ACC112 (cell line): ENCODE results near the gene MBNL2.

Experiments
- H2AFZ ChIP-seq: fragments of 200-600 bp; sonication (generic); one replicate; pipeline ENCODE4 v1.6.0; 2017; ENCODE audit warnings: antibody characterized with exemption, low read length; ENCODE audit not compliant: unreplicated experiment
- H3K27ac ChIP-seq: fragments of 200-600 bp; sonication (generic); 2 replicates; pipeline ENCODE4 v1.5.1; 2014; ENCODE audit warnings: low read depth, mild to moderate bottlenecking, antibody characterized with exemption, low read length, moderate library complexity
- H3K27me3 ChIP-seq: fragments of 200-600 bp; sonication (generic); 2 replicates; pipeline ENCODE4 v1.6.1; 2014; ENCODE audit warnings: mild to moderate bottlenecking, antibody characterized with exemption, low read length, moderate library complexity, mixed read lengths; ENCODE audit not compliant: insufficient read depth
- H3K36me3 ChIP-seq: fragments of 200-600 bp; sonication (generic); 2 replicates; pipeline ENCODE4 v1.6.1; 2016; ENCODE audit warnings: mild to moderate bottlenecking, antibody characterized with exemption, low read length, moderate library complexity, mixed read lengths; ENCODE audit not compliant: insufficient read depth
- H3K4me1 ChIP-seq: fragments of 200-600 bp; sonication (generic); one replicate; pipeline ENCODE4 v1.6.1; 2016; ENCODE audit warnings: low read length, mixed read lengths; ENCODE audit not compliant: insufficient read depth, unreplicated experiment, control insufficient read depth
- H3K4me3 ChIP-seq: fragments of 200-600 bp; sonication (generic); 2 replicates; pipeline ENCODE4 v1.5.1; 2014; ENCODE audit warnings: mild to moderate bottlenecking, low read depth, low read length
- H3K79me2 ChIP-seq: fragments of 200-600 bp; sonication (generic); one replicate; pipeline ENCODE4 v1.6.0; 2016; ENCODE audit warnings: low read length; ENCODE audit not compliant: control insufficient read depth, unreplicated experiment, insufficient read depth

The MBNL2 gene

DNA sequence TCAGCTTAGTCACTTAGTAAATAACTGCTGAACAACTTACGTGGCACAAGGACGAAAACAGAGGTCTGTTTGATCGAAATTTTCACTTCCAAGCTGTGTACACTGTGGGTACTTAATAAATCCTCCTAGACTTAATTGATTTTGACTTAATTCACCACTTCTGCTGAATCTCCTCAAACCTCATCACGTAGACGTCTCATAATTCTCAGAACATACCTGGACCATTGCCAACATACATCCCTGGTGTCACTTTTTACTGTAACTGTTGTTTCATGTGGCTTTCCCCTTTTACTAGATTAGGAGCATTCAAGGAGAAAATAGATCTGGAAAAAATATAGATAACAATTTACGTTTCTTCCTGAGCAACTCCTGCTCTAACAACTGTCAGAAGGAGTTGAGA lies 105.0 kb downstream of the MBNL2 start:
- Histone ChIP-seq H3K27ac (no peak overlapping the region), H3K36me3 (no peaks in the 10 kb centered on the region), H3K4me3 (no peak overlapping the region), H2AFZ (no peak overlapping the region), H3K27me3 (no peaks in the 10 kb centered on the region), H3K79me2 (peaks cover 4% of the 10 kb centered on the region), H3K4me1 (peaks cover 20% of the 10 kb centered on the region)

DNA sequence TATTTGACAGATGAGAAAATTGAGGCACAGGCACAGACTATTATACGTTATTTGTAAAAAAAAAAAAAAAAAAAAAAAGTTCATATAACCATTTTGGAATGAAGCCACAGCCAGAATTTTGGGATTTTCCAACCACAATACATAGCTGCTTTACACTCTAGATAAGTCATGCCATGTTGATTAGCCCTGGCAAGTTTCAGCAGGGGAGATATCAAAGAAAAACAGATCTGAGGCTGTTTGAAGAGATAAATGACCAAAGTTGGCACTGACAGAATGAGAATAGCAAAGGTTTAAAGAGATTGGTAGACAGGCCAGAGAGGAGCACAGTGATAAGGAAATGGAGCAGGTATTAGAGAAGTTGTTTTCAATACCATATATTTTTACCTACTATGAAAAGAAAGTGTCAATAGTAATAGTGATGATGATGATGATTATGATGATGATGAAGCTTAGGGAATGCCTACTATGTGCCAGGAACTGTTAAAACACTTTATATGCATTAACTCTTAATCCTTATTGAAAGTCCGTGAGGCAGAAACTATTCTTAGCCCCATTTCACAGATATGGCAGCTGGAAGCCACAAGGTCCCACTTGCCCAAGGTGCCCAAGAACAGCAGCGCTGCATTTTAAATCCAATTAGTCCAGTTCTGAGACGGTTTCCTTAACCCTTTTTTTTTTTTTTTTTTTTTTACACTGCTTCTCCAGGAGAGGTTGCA lies 105.5 kb downstream of the MBNL2 start:
- Histone ChIP-seq H3K4me1 (peaks cover 20% of the 10 kb centered on the region), H3K79me2 (peaks cover 4% of the 10 kb centered on the region), H3K27ac (peak overlapping the region; percentile 29; the same call in 1 of the 2 replicates), H2AFZ (no peak overlapping the region), H3K27me3 (no peaks in the 10 kb centered on the region), H3K4me3 (no peak overlapping the region), H3K36me3 (no peaks in the 10 kb centered on the region)

DNA sequence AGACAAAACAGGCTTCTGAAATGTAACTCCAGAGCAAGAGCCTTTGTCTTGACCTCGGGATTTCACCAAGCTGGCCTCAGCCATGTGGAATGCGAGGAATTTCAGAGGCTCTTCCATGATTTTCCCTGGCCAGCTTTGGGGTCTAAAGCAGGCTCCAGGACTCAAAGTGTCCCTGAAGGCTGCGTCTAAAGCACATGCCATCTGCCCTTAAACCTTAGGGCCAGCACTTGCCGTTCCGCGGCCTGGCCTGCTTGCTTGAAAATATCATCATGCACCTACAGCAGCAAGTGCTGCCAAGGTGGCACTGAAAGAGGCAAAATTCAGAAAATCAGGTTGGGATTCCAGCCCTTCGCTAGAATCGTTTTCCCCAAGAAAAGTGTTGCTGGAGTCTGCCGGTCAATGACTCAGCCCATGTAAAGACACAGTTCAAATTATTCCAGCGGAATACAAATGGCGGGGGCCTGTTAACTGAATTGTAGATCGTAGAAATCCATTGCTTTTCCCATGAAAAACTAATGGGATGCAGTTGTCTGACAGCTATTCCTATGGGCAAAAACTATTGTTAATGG lies 106.2 kb downstream of the MBNL2 start:
- peak overlapping the region; percentile 29 for H3K27ac ChIP-seq
- peaks cover 13% of the 10 kb centered on the region for H3K4me1 ChIP-seq
- no peaks in the 10 kb centered on the region for H3K36me3 ChIP-seq
- no peak overlapping the region for H2AFZ ChIP-seq
- no peaks in the 10 kb centered on the region for H3K27me3 ChIP-seq
- peaks cover 4% of the 10 kb centered on the region for H3K79me2 ChIP-seq
- no peak overlapping the region for H3K4me3 ChIP-seq

DNA sequence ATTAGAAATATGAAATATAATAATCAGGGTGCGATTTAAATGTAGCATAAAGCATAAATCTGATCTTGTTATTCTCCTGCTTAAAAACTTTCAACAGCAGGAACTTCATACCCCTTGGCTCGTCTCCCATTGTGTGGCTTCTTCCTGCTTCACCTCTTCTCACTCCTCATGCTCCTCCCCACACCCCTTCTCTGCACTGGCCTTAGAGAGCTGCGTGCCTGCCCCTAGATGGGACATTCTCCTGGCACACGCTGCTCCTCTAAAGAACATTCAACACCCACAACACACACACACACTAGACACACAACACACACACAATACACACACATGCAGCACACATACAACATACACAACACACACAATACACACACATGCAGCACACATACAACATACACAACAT lies 107.2 kb downstream of the MBNL2 start:
- Histone ChIP-seq H3K36me3 (no peaks in the 10 kb centered on the region), H3K4me1 (peaks cover 13% of the 10 kb centered on the region), H3K79me2 (peaks cover 4% of the 10 kb centered on the region), H3K4me3 (no peak overlapping the region), H2AFZ (no peak overlapping the region), H3K27ac (no peak overlapping the region), H3K27me3 (no peaks in the 10 kb centered on the region)

DNA sequence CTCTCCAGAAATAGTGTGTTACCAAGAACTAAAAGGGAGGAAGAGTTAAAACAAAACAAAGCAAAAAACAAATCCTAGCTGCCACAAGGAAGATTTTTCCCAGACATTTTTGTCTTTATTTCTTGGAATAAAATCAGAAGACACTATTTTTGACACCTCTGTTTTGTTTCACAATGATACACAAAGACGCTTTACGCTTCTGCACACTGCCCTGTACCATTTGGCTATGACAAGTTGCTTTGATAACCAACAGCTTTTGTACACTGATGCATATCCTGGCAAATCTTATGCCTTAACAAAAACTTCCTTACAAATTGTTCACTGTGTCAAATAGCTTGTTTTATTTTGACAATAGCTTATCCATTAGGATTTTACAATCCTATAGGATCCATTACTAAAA lies 108.3 kb downstream of the MBNL2 start:
- Histone ChIP-seq H3K27ac (no peak overlapping the region), H2AFZ (no peak overlapping the region), H3K27me3 (no peaks in the 10 kb centered on the region), H3K36me3 (no peaks in the 10 kb centered on the region), H3K4me1 (peaks cover 13% of the 10 kb centered on the region), H3K4me3 (no peak overlapping the region), H3K79me2 (peaks cover 4% of the 10 kb centered on the region)

DNA sequence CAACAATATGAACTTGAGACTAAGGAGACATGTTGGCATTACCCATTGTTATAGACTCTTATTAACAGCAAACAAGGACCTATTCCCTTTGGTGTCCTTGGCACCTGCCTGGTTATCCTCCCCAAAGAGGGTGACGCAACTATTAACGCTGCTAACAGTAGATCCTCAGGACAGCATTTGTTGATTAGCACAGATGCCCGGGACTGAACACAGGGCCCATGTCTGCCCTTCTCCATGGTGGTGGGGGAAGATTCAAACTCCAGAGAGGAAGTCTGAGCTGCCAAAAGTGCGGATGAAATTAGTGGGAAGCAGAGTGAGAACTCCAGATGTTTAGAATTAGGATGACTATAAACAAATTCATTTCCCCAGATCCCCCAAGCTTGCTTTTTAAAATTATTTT lies 110.6 kb downstream of the MBNL2 start:
- no peak overlapping the region for H2AFZ ChIP-seq
- H3K27ac ChIP-seq, result no peak overlapping the region
- H3K36me3 ChIP-seq, result no peaks in the 10 kb centered on the region
- no peaks in the 10 kb centered on the region for H3K79me2 ChIP-seq
- H3K4me3 ChIP-seq, result no peak overlapping the region
- no peaks in the 10 kb centered on the region for H3K27me3 ChIP-seq
- peaks cover 6% of the 10 kb centered on the region for H3K4me1 ChIP-seq

DNA sequence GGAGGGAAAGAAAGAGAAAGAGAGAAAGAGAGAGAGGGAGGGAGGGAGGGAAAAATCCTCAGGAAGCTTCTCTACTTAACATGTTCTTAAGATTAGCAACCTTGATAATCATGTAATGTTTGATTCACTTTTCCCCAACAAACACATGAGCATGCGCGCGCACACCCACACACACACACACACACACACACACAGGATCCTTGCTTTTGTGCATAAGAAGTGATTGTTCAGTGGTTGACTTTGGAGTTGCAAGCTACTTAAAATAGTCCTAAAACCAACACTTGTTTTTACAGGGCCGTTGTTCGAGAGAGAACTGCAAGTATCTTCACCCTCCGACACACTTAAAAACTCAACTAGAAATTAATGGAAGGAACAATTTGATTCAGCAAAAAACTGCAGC lies 111.8 kb downstream of the MBNL2 start:
- Histone ChIP-seq H3K4me1 (peaks cover 1% of the 10 kb centered on the region), H2AFZ (no peak overlapping the region), H3K36me3 (no peaks in the 10 kb centered on the region), H3K27me3 (no peaks in the 10 kb centered on the region), H3K4me3 (no peak overlapping the region), H3K27ac (no peak overlapping the region), H3K79me2 (no peaks in the 10 kb centered on the region)

DNA sequence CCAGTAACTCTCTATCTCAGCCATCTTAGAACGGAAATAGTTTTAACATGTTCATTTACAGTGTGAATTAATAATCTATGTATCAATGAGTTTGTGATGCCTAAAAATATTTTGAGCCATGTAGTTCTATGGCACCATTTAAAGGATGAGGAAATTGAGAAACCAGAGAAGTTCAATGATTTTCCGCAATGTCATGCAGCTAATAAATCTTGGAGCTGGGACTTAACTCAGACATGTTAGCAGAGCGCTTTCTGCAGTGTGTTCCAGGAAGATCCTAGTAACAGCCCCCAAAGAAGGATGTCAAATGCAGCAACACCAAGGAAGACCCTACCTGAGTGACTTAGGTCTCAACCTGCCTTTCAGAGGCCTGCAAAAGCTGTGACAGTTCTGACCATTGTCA lies 112.6 kb downstream of the MBNL2 start:
- H3K36me3 ChIP-seq, result no peaks in the 10 kb centered on the region
- H3K4me1 ChIP-seq, result peaks cover 8% of the 10 kb centered on the region
- H3K27me3 ChIP-seq, result no peaks in the 10 kb centered on the region
- H3K79me2 ChIP-seq, result no peaks in the 10 kb centered on the region
- H3K4me3 ChIP-seq, result no peak overlapping the region
- H2AFZ ChIP-seq, result no peak overlapping the region
- H3K27ac ChIP-seq, result no peak overlapping the region

DNA sequence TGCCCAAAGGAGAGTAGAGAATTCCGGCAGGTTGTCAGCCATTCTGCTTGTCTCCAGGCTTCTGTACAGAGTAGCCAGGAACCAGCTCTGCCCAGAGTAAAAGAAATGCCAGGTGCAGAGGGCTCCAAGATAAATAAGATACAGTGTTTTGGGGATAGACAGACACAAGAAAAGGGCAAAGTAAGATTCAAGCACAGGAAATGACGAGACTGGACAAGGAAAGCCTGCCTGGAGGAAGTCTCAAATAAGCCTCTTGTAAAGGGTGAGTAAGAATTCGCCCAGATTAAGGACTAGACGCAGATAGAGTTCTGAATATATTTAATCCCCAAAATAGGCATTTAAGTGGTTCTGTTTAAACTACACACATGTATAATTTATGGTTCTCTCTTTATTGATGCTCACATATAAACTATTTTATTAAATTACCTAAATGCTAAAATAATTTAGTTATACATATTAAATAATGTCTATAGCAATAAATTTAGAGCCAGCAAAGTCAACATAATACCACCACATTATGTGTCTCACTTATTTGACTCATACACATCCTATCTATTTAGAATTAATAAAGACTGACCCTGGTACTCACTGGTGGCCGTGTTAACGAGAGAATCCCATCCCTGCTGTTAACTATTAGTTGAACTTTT lies 113.5 kb downstream of the MBNL2 start:
- Histone ChIP-seq H3K4me3 (no peak overlapping the region), H3K27me3 (no peaks in the 10 kb centered on the region), H3K36me3 (no peaks in the 10 kb centered on the region), H3K4me1 (peaks cover 16% of the 10 kb centered on the region), H3K27ac (no peak overlapping the region), H2AFZ (no peak overlapping the region), H3K79me2 (no peaks in the 10 kb centered on the region)

DNA sequence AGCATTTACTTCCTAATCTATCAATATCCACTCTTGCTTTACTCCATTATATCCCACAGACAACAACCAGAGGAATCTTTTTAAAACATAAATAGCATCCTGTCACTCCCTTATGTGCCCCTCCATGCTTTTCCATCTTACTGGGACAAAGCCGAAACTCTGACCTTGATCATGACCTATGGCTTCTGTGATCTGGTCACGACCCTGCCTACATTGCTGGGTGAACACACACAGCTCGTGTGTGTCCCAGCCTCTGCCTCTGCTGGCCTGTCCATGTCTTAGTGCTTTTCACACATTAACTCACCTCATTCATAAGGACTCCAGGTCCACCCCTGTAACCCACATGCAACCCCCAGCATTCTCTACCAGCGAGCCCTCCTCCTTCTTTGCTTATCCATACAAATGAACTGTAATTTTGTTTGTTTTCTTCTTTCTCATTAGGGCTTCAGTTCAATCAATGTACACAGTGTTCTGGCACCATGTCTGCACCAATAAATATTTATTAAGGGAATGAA lies 115.9 kb downstream of the MBNL2 start:
- no peaks in the 10 kb centered on the region for H3K27me3 ChIP-seq
- H3K79me2 ChIP-seq, result no peaks in the 10 kb centered on the region
- H3K27ac ChIP-seq, result no peak overlapping the region
- no peaks in the 10 kb centered on the region for H3K36me3 ChIP-seq
- H2AFZ ChIP-seq, result no peak overlapping the region
- no peak overlapping the region for H3K4me3 ChIP-seq
- peaks cover 21% of the 10 kb centered on the region for H3K4me1 ChIP-seq

DNA sequence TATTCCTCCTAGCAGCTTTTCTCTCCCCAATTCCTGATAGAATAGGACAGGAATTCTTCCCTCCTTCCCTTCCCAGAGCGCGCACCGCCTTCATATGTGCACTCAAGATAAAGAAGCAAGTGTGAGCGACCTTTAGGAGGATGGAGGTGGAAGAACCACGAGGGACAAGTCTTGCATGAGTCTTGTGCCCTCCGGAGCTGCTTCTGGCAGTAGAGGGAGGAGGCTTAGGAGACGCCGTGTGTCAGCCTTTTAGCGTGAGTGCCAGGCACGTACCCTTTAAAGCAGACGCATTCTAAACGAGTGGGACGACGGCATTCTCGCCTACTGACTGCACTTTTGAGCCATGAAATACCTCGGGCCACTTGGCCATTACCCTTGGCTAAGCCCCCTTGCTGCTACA lies 116.4 kb downstream of the MBNL2 start:
- H3K36me3 ChIP-seq, result no peaks in the 10 kb centered on the region

More for the DNA sequence above, 116.4 kb downstream of the MBNL2 start:
- Histone ChIP-seq H3K4me1 (peaks cover 21% of the 10 kb centered on the region), H3K4me3 (no peak overlapping the region), H3K27me3 (no peaks in the 10 kb centered on the region), H2AFZ (no peak overlapping the region), H3K79me2 (no peaks in the 10 kb centered on the region), H3K27ac (no peak overlapping the region)
